GM18907 (cell line): Measurements from ENCODE around the gene RAD23B.

Source experiments
- ATAC-seq: cut with Tn5 transposase; IDR thresholded peaks from one replicate; pipeline ENCODE4 v1.9.1; 2021; ENCODE audit warnings: mild to moderate bottlenecking, moderate library complexity; ENCODE audit not compliant: unreplicated experiment

The RAD23B gene

GRCh38 chr9:107268560-107268959 lies 14.5 kb upstream of the RAD23B start:
- no peak for ATAC-seq

- no peak for ATAC-seq
These were observed 13.8 kb upstream of the RAD23B start for GRCh38 chr9:107269254-107269653.

- no peak for ATAC-seq
These were observed 13.4 kb upstream of the RAD23B start for GRCh38 chr9:107269681-107270080.

GRCh38 chr9:107270082-107270481 lies 13.0 kb upstream of the RAD23B start:
- ATAC-seq, result no peak

- ATAC-seq, result no peak
These were observed 12.5 kb upstream of the RAD23B start for GRCh38 chr9:107270580-107270979.

- peak; percentile 24 for ATAC-seq
These were observed 9.4 kb upstream of the RAD23B start for GRCh38 chr9:107273634-107274033.

- peak; percentile 72 for ATAC-seq
These were observed 9.0 kb upstream of the RAD23B start for GRCh38 chr9:107274096-107274495.

GRCh38 chr9:107274953-107275422 lies 8.1 kb upstream of the RAD23B start:
- no peak for ATAC-seq

- ATAC-seq, result no peak
These were observed 7.5 kb upstream of the RAD23B start for GRCh38 chr9:107275530-107275929.

GRCh38 chr9:107276966-107277710 lies 5.9 kb upstream of the RAD23B start:
- ATAC-seq, result no peak

- no peak for ATAC-seq
These were observed 5.3 kb upstream of the RAD23B start for GRCh38 chr9:107277801-107278200.

GRCh38 chr9:107279086-107279485 lies 4.0 kb upstream of the RAD23B start:
- no peak for ATAC-seq

- no peak for ATAC-seq
These were observed 2.5 kb upstream of the RAD23B start for GRCh38 chr9:107280543-107280942.

- ATAC-seq, result no peak
These were observed 1.9 kb upstream of the RAD23B start for GRCh38 chr9:107281184-107281583.

- peak; percentile 2 for ATAC-seq
These were observed 984 bp upstream of the RAD23B start for GRCh38 chr9:107281922-107282667.

GRCh38 chr9:107283623-107284616 lies 841 bp downstream of the RAD23B start:
- ATAC-seq, result peak; percentile 49

- no peak for ATAC-seq
These were observed 1.6 kb downstream of the RAD23B start for GRCh38 chr9:107284636-107285035.

GRCh38 chr9:107285286-107285685 lies 2.2 kb downstream of the RAD23B start:
- no peak for ATAC-seq

GRCh38 chr9:107286057-107286456 lies 3.0 kb downstream of the RAD23B start:
- ATAC-seq, result no peak

- no peak for ATAC-seq
These were observed 5.6 kb downstream of the RAD23B start for GRCh38 chr9:107288701-107289100.

- ATAC-seq, result no peak
These were observed 7.5 kb downstream of the RAD23B start for GRCh38 chr9:107290619-107291018.
